SK-N-MC (cell line): ENCODE measurements around the gene CETP.

Experiments
- EZH2 ChIP-seq: fragments of 200-600 bp; sonication (generic); IDR thresholded peaks from one replicate; pipeline ENCODE4 v1.6.1; 2017; ENCODE audit warnings: antibody characterized with exemption
- POLR2AphosphoS5 ChIP-seq: IDR thresholded peaks from 2 replicates; pipeline ENCODE4 v1.6.1; 2012; ENCODE audit warnings: mild to moderate bottlenecking, low read depth, low read length, borderline replicate concordance

GRCh38 chr16:57004387-57005250, 42.9 kb downstream of the CETP start:
- TF ChIP-seq POLR2AphosphoS5, result no peak
- TF ChIP-seq EZH2, result no peak
